ENCODE results near the gene NPAS3. TPM values are rescaled to one million over a fixed set of nuclear protein-coding genes. Genes with fewer than 3 reads are reported as not detected.

NPAS3 gene
- total and polyA plus RNA-seq, 2 of the 8 experiments (the other 6 are each of a cell fraction or from before 2014, with no cell fraction given), result 0.11 to 0.60 TPM

DNA sequence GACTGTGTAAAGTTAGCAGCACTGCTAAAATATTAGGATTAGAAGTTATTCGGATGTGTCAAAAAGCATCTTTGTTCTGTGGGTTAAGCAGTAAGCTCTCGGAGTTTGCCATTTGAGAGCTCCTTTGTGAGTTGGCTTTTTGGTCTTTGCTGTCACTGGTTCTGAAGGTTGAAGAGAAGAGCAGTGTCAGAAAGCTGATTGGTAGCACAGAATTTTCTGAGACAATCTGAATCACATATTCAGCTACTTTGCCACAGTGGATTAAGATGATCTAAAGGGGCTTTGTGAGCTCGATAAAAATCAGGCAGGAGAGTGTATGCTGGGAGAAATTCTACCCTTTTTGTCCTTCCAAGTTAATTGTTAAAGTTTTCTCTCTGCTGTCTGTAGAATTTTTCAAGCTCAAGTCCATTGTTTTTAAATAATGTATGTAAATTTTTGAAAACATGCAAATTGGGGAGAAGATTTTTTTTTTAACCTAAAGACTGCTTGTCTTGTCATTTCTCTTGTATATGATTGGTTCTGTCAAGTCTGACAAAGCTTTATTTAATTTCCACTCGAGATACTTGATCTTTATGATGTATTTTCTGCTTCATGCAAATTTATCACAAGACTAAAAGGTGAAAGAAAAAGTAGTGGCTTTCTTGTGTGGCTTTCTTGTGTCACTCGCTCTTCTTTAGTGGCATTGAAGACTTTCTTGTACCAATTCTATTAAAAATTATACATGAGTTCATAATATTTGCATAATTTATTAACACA lies 704.9 kb downstream of the NPAS3 start (continued):
- TF ChIP-seq, protein P1, sequence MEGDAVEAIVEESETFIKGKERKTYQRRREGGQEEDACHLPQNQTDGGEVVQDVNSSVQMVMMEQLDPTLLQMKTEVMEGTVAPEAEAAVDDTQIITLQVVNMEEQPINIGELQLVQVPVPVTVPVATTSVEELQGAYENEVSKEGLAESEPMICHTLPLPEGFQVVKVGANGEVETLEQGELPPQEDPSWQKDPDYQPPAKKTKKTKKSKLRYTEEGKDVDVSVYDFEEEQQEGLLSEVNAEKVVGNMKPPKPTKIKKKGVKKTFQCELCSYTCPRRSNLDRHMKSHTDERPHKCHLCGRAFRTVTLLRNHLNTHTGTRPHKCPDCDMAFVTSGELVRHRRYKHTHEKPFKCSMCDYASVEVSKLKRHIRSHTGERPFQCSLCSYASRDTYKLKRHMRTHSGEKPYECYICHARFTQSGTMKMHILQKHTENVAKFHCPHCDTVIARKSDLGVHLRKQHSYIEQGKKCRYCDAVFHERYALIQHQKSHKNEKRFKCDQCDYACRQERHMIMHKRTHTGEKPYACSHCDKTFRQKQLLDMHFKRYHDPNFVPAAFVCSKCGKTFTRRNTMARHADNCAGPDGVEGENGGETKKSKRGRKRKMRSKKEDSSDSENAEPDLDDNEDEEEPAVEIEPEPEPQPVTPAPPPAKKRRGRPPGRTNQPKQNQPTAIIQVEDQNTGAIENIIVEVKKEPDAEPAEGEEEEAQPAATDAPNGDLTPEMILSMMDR (IDR thresholded peaks at IDR 0.05; ENCODE audit: control extremely low read depth in 1 of 3, insufficient read depth in 1 of 3, low read depth in 1 of 3, low read length in 3 of 3), result no peak
- TF ChIP-seq, protein P2, sequence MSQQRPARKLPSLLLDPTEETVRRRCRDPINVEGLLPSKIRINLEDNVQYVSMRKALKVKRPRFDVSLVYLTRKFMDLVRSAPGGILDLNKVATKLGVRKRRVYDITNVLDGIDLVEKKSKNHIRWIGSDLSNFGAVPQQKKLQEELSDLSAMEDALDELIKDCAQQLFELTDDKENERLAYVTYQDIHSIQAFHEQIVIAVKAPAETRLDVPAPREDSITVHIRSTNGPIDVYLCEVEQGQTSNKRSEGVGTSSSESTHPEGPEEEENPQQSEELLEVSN (IDR thresholded peaks at IDR 0.05), result no peak
- TF ChIP-seq SIN3A (conservative IDR thresholded peaks at IDR 0.05 in 1 of 2, IDR thresholded peaks at IDR 0.05 in 1 of 2; ENCODE audit: low read depth in 1 of 2, low read length in 2 of 2) (no peak), CTBP2 (IDR thresholded peaks at IDR 0.05; ENCODE audit: borderline replicate concordance, insufficient read depth, insufficient read length, low read length) (no peak)

Data from H1 (cell line).